Amniotic epithelial cell (primary cell): Measurements from ENCODE around the gene C9.
"Not testable (repeated sequence)": the region's sequence is repeated elsewhere in the genome, so short reads cannot be mapped to it uniquely, and the experiment has no call there.

Experiments
- DNase-seq: peaks from one replicate; pipeline ENCODE4 v3.0.0-alpha.2; 2010; ENCODE audit warnings: low read depth

The C9 gene

GRCh38 chr5:39364367-39364766 lies at the start of gene C9:
C9 (minus strand) TSS chr5:39364495; CDS start chr5:39364464, 31 bp downstream.
- no peak for DNase-seq

GRCh38 chr5:39413771-39414170 lies 49.5 kb upstream of the C9 start:
- DNase-seq: no peak

GRCh38 chr5:39412721-39413394 lies 48.6 kb upstream of the C9 start:
- DNase-seq: no peak

GRCh38 chr5:39411985-39412384 lies 47.7 kb upstream of the C9 start:
- DNase-seq: no peak

GRCh38 chr5:39411061-39411460 lies 46.8 kb upstream of the C9 start:
- DNase-seq: peak; percentile 82

GRCh38 chr5:39409033-39409432 lies 44.7 kb upstream of the C9 start:
- DNase-seq: no peak

GRCh38 chr5:39405083-39405843 lies 41.0 kb upstream of the C9 start:
- DNase-seq: no peak

- DNase-seq: not testable (repeated sequence)
Measured at GRCh38 chr5:39403761-39404160, 39.5 kb upstream of the C9 start.

- peak; percentile 51 for DNase-seq
Measured at GRCh38 chr5:39402140-39402539, 37.8 kb upstream of the C9 start.

- peak; percentile 62 for DNase-seq
Measured at GRCh38 chr5:39400713-39401578, 36.7 kb upstream of the C9 start.

- DNase-seq: peak; percentile 99
Measured at GRCh38 chr5:39399135-39400036, 35.1 kb upstream of the C9 start.

- no peak for DNase-seq
Measured at GRCh38 chr5:39396843-39397242, 32.5 kb upstream of the C9 start.

- DNase-seq: peak; percentile 36
Measured at GRCh38 chr5:39395521-39395920, 31.2 kb upstream of the C9 start.

- peak; percentile 90 for DNase-seq
Measured at GRCh38 chr5:39394946-39395345, 30.7 kb upstream of the C9 start.

- DNase-seq: no peak
Measured at GRCh38 chr5:39390945-39391344, 26.6 kb upstream of the C9 start.

GRCh38 chr5:39387293-39387692 lies 23.0 kb upstream of the C9 start:
- no peak for DNase-seq

GRCh38 chr5:39384271-39384670 lies 20.0 kb upstream of the C9 start:
- DNase-seq: no peak

GRCh38 chr5:39381376-39381775 lies 17.1 kb upstream of the C9 start:
- DNase-seq: peak; percentile 27

- DNase-seq: no peak
Measured at GRCh38 chr5:39379693-39380092, 15.4 kb upstream of the C9 start.

GRCh38 chr5:39377613-39378012 lies 13.3 kb upstream of the C9 start:
- DNase-seq: no peak

- DNase-seq: peak; percentile 43
Measured at GRCh38 chr5:39376293-39376714, 12.0 kb upstream of the C9 start.

GRCh38 chr5:39373791-39374190 lies 9.5 kb upstream of the C9 start:
- no peak for DNase-seq
